BJ (cell line): ENCODE results near the gene AKR1C2. TPM values are rescaled to one million over a fixed set of nuclear protein-coding genes. Genes with fewer than 3 reads are reported as not detected.
A peak's percentile ranks its signal among the peaks of the same experiment; 100 is the strongest.
"Not testable (repeated sequence)": the region's sequence is repeated elsewhere in the genome, so short reads cannot be mapped to it uniquely, and the experiment has no call there.

Source experiments
- CTCF ChIA-PET: fragments of 350-600 bp; formaldehyde crosslinking; extraction: SDS; loops from one replicate; lab custom pipeline; 2021; ENCODE audit warnings: antibody characterized with exemption, inconsistent platforms; lab: Yijun Ruan, JAX
- POLR2A ChIA-PET: fragments of 300-600 bp; sonication (Branson Sonifier 250); formaldehyde crosslinking; extraction: SDS; loops from one replicate; lab custom pipeline; 2021; ENCODE audit warnings: antibody characterized with exemption; lab: Charles Lee
- DNase-seq: peaks from one replicate; pipeline ENCODE4 v3.0.0-alpha.2; 2011; ENCODE audit warnings: low read depth
- H3K27me3 ChIP-seq: 2 replicates; pipeline ENCODE4 v1.6.0; 2011; ENCODE audit warnings: low read length; ENCODE audit not compliant: control insufficient read depth, insufficient read depth
- H3K36me3 ChIP-seq: 2 replicates; pipeline ENCODE4 v1.5.1; 2011; ENCODE audit warnings: low read length; ENCODE audit not compliant: control insufficient read depth, insufficient read depth
- H3K4me3 ChIP-seq: 2 replicates; pipeline ENCODE4 v1.5.1; 2011; ENCODE audit warnings: low read depth, mild to moderate bottlenecking, control low read depth, low read length
- CTCF ChIP-seq: IDR thresholded peaks from 2 replicates; pipeline ENCODE4 v1.5.1; 2011; ENCODE audit warnings: low read depth, mild to moderate bottlenecking, control low read depth, inconsistent platforms, low read length, moderate library complexity; ENCODE audit not compliant: insufficient read depth
- polyA plus RNA-seq: library from polyadenylated mRNA; depleted of rRNA; stranded (reverse); fragments of >200 nt; gene quantifications from 2 replicates; pipeline ENCODE4 v1.2.3, GENCODE V29; 2011

Gene AKR1C2
- polyA plus RNA-seq, 1 experiment = 0.37 TPM

- Histone ChIP-seq H3K4me3 (no peak overlapping the region), H3K27me3 (no peaks in the 10 kb centered on the region), H3K36me3 (no peaks in the 10 kb centered on the region)
- no peak for TF ChIP-seq CTCF
- peak; percentile 27 for DNase-seq
- ChIA-PET CTCF (no interaction called here), POLR2A (no interaction called here)
Observed at GRCh38 chr10:5033061-5033778, 29.6 kb upstream of the AKR1C2 start.

- POLR2A ChIA-PET, H3K36me3 ChIP-seq, H3K27me3 ChIP-seq, H3K4me3 ChIP-seq, DNase-seq: not testable (repeated sequence)
- CTCF ChIA-PET = interaction anchor here (1.6 kb wide), 1 partner anchor 12 kb away, joined by 3 read pairs; no protein-coding TSS in a partner anchor
Observed at GRCh38 chr10:5032444-5032843, 28.8 kb upstream of the AKR1C2 start.

- POLR2A ChIA-PET, H3K27me3 ChIP-seq, DNase-seq, H3K4me3 ChIP-seq, H3K36me3 ChIP-seq: not testable (repeated sequence)
- CTCF ChIA-PET = interaction anchor here (0.7 to 1.6 kb wide), 2 partner anchors 12 kb away, joined by 3 read pairs; no protein-coding TSS in a partner anchor
Observed at GRCh38 chr10:5031588-5031987, 27.9 kb upstream of the AKR1C2 start.

- DNase-seq = no peak
- H3K27me3 ChIP-seq = no peaks in the 10 kb centered on the region
- CTCF ChIA-PET = interaction anchor here (0.7 to 1.6 kb wide), 2 partner anchors 11 to 13 kb away, joined by 3 read pairs; no protein-coding TSS in a partner anchor
- no peak for TF ChIP-seq CTCF
- POLR2A ChIA-PET = no interaction called here
- no peak overlapping the region for H3K4me3 ChIP-seq
- H3K36me3 ChIP-seq = no peaks in the 10 kb centered on the region
Observed at GRCh38 chr10:5030989-5031388, 27.3 kb upstream of the AKR1C2 start.

- DNase-seq, POLR2A ChIA-PET, CTCF ChIA-PET: not testable (repeated sequence)
Observed at GRCh38 chr10:5025461-5025881, 21.8 kb upstream of the AKR1C2 start.

GRCh38 chr10:5023177-5023805 lies 19.6 kb upstream of the AKR1C2 start:
- Histone ChIP-seq H3K27me3 (no peaks in the 10 kb centered on the region), H3K4me3 (no peak overlapping the region), H3K36me3 (no peaks in the 10 kb centered on the region)
- ChIA-PET CTCF (interaction anchor here (1.9 kb wide), 1 partner anchor 174 kb away, joined by 5 read pairs; no protein-coding TSS in a partner anchor), POLR2A (no interaction called here)
- no peak for TF ChIP-seq CTCF
- no peak for DNase-seq

More at GRCh38 chr10:5025461-5025881, 21.8 kb upstream of the AKR1C2 start:
- not testable (repeated sequence) for H3K36me3 ChIP-seq, H3K27me3 ChIP-seq, H3K4me3 ChIP-seq

GRCh38 chr10:5021624-5022290 lies 18.1 kb upstream of the AKR1C2 start:
- DNase-seq, H3K27me3 ChIP-seq, H3K36me3 ChIP-seq, H3K4me3 ChIP-seq, POLR2A ChIA-PET: not testable (repeated sequence)
- CTCF ChIA-PET = interaction anchor here (1.0 to 1.9 kb wide), 2 partner anchors 13 to 172 kb away, joined by 3 to 5 read pairs; no protein-coding TSS in a partner anchor

GRCh38 chr10:5019770-5020612 lies 16.3 kb upstream of the AKR1C2 start:
- CTCF ChIA-PET = interaction anchor here (0.6 kb wide), 1 partner anchor 11 kb away, joined by 3 read pairs; no protein-coding TSS in a partner anchor
- H3K4me3 ChIP-seq, POLR2A ChIA-PET, H3K36me3 ChIP-seq, DNase-seq, H3K27me3 ChIP-seq: not testable (repeated sequence)
